IPS DF 6.9 (cell line): ENCODE data around the gene FBRSL1.

Experiments
- DNase-seq: peaks from one replicate; pipeline ENCODE4 v3.0.0-alpha.2; 2013; ENCODE audit warnings: low read depth, low spot score
- H3K27ac ChIP-seq: one replicate; pipeline ENCODE4 v1.5.1; 2013; ENCODE audit warnings: low read length, control low read depth
- H3K27me3 ChIP-seq: 2 replicates; pipeline ENCODE4 v1.6.1; 2013; ENCODE audit warnings: mild to moderate bottlenecking, low read length; ENCODE audit not compliant: control insufficient read depth, insufficient read depth
- H3K36me3 ChIP-seq: 2 replicates; pipeline ENCODE4 v1.6.1; 2013; ENCODE audit warnings: low read length; ENCODE audit not compliant: control insufficient read depth, insufficient read depth
- H3K4me1 ChIP-seq: 2 replicates; pipeline ENCODE4 v1.6.1; 2013; ENCODE audit warnings: low read length; ENCODE audit not compliant: control insufficient read depth, insufficient read depth
- H3K4me3 ChIP-seq: 2 replicates; pipeline ENCODE4 v1.5.1; 2013; ENCODE audit warnings: mild to moderate bottlenecking, low read length
- H3K9me3 ChIP-seq: 2 replicates; pipeline ENCODE4 v1.6.1; 2013; ENCODE audit warnings: low read length, inconsistent platforms; ENCODE audit not compliant: control insufficient read depth, insufficient read depth
- WGBS: extraction: QIAGEN DNeasy Blood & Tissue Kit; methylation state at CpG from one replicate; pipeline ENCODE4 v1.1.7; 2013; ENCODE audit warnings: mixed read lengths, missing lambda C conversion rate; ENCODE audit not compliant: insufficient read length, insufficient coverage; 5-methylcytosine and 5-hydroxymethylcytosine counted together

Gene FBRSL1

DNA sequence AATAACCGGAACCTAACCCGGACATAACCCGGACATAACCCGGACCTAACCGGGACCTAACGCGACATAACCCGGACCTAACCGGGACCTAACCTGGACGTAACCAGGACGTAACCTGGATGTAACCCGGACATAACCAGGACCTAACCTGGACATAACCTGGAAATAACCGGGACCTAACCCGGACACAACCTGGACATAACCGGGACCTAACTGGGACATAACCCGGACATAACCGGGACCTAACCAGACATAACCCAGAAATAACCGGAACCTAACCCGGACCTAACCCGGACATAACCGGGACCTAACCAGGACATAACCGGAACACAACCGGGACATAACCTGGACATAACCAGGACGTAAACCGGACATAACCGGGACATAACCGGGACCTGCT is 6.7 kb upstream of the FBRSL1 start:
- no peaks in the 10 kb centered on the region for H3K4me1 ChIP-seq
- WGBS = no CpG with 5 or more reads among the region's 27 CpGs
- H3K27ac ChIP-seq = no peak overlapping the region
- DNase-seq = no peak
- peaks cover 25% of the 10 kb centered on the region; the same call in 1 of the 2 replicates for H3K27me3 ChIP-seq
- no peaks in the 10 kb centered on the region; the same call in 1 of the 2 replicates for H3K36me3 ChIP-seq
- no peaks in the 10 kb centered on the region for H3K9me3 ChIP-seq
- no peak overlapping the region for H3K4me3 ChIP-seq

DNA sequence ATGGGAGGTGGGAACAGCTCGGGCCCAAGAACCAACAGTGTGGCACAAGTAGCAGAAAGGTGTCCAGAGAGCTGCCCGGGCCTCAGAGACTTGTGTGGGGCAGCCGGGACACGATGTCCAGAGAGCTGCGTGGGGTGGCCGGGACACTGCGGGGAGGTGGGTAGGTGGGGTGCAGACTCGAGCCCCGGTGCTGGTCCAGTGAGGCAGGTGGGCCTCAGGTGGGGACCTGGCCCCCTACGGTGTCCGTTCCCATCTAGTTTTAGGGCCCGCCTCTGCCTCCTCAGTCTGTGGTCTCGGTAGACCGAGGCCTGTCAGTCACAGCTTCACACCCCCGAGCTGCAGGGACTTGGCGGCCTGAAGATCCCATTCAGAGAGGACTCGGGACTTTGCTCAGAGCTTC is 6.3 kb upstream of the FBRSL1 start:
- H3K27me3 ChIP-seq = peaks cover 29% of the 10 kb centered on the region; the same call in 1 of the 2 replicates
- WGBS = no CpG with 5 or more reads among the region's 17 CpGs

DNA sequence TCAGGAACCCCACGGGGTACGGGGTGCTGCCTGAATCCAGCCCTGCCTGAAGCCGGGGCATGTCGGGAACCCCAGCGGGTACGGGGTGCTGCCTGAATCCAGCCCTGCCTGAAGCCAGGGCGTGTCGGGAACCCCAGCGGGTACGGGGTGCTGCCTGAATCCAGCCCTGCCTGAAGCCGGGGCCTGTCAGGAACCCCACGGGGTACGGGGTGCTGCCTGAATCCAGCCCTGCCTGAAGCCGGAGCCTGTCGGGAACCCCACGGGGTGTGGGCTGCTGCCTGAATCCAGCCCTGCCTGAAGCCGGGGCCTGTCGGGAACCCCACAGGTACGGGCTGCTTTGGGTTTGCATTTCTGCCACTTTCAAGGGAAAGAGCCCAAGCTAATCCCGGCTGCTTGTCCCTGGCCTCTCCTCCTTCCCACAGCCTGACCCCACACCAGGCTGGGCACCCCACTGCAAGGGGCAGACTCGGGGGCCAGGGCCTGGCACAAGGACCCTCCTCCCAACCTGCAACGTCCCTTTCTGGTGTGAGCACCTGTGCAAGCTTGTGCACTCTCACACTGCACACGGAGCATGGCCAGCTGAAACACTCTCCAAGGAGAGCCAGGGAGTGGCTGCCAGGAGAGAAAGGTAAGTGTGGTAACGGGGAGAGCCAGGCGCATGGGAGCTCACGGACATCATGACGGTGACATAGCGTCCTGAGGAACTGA is 5.6 kb upstream of the FBRSL1 start:
- H3K9me3 ChIP-seq = no peaks in the 10 kb centered on the region
- H3K36me3 ChIP-seq = no peaks in the 10 kb centered on the region; the same call in 1 of the 2 replicates
- H3K4me1 ChIP-seq = peaks cover 2% of the 10 kb centered on the region; the same call in 1 of the 2 replicates
- H3K27me3 ChIP-seq = peaks cover 32% of the 10 kb centered on the region
- H3K4me3 ChIP-seq = no peak overlapping the region
- no peak for DNase-seq
- no CpG with 5 or more reads among the region's 28 CpGs for WGBS
- no peak overlapping the region for H3K27ac ChIP-seq

More for the DNA sequence above, 6.3 kb upstream of the FBRSL1 start:
- Histone ChIP-seq H3K9me3 (no peaks in the 10 kb centered on the region), H3K27ac (no peak overlapping the region), H3K4me3 (no peak overlapping the region), H3K4me1 (peaks cover 1% of the 10 kb centered on the region; the same call in 1 of the 2 replicates), H3K36me3 (no peaks in the 10 kb centered on the region; the same call in 1 of the 2 replicates)
- DNase-seq = no peak

DNA sequence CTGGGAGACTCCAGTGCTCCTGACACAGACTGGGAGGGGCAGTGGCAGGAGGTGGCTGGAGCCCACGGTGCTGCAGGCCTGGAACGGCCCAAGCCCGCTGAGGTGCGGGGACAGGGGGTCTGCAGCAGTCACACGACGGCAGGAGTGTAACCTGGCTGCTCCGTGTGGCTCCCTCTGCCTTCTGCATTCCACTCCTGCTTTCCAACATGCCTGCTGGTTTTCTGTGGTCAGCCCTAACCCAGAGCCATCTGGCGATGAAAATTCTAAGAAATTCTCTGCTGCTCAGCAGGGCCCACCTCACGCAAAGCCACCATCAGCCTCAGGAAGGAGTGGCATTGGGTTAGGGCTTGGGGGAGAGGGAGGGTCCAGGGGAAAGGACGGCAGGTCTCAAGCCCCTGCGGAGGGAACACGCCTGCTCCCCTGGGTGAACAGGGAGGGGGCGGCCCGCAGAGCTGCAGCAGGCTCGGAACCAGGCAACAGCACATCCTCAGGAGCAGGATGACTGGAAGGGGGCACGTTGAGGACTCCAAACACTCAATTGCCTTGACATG is 5.0 kb upstream of the FBRSL1 start:
- peaks cover 28% of the 10 kb centered on the region for H3K27me3 ChIP-seq
- DNase-seq = no peak
- WGBS = no CpG with 5 or more reads among the region's 16 CpGs
- no peaks in the 10 kb centered on the region; the same call in 1 of the 2 replicates for H3K36me3 ChIP-seq
- no peak overlapping the region for H3K4me3 ChIP-seq
- peaks cover 2% of the 10 kb centered on the region; the same call in 1 of the 2 replicates for H3K4me1 ChIP-seq
- H3K27ac ChIP-seq = no peak overlapping the region
- no peaks in the 10 kb centered on the region for H3K9me3 ChIP-seq

DNA sequence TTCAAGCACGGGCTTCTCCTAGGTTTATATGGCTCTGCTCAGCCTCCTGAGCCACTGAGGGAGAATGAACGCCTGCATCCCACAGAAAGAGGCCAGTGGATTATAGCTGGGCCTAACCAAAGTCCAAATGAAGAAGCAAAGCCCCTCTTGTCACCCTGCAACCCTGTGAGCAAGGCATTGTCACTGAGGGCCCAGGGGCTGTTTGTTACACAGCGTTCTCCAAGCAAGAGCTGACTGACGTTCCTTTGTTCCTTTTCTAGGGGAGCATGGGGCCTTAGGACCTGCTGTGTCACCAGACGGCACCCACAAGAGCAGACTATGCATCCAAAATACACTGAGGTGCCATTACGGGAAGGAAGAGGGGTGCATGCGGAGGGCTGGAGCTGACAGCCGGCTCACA is 4.3 kb upstream of the FBRSL1 start:
- Histone ChIP-seq H3K36me3 (no peaks in the 10 kb centered on the region), H3K4me3 (no peak overlapping the region), H3K27me3 (peaks cover 28% of the 10 kb centered on the region), H3K9me3 (no peaks in the 10 kb centered on the region), H3K4me1 (peaks cover 2% of the 10 kb centered on the region; the same call in 1 of the 2 replicates), H3K27ac (no peak overlapping the region)
- no peak for DNase-seq
- WGBS = no CpG with 5 or more reads among the region's 8 CpGs

DNA sequence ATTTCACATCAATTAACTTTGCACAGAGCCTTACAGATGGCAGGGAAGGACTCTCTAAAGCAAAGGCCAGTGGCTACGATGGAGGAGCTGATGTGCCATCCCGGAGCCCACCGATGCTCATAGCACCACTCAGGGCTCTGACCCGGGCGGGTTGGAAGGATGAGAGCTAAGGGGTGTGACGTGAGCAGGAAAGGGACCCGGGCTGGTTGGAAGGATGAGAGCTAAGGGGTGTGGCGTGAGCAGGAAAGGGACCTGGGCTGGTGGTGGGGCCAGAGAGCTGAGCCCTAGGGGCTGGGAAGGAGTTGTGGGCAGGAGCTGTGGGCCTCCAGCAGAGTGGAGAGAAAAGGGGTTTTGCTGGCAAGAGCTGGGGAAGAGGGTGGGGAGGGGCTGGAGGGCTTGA is 3.8 kb upstream of the FBRSL1 start:
- H3K9me3 ChIP-seq = no peaks in the 10 kb centered on the region
- peaks cover 2% of the 10 kb centered on the region; the same call in 1 of the 2 replicates for H3K4me1 ChIP-seq
- H3K36me3 ChIP-seq = no peaks in the 10 kb centered on the region
- H3K4me3 ChIP-seq = no peak overlapping the region
- no peak for DNase-seq
- no CpG with 5 or more reads among the region's 8 CpGs for WGBS
- no peak overlapping the region for H3K27ac ChIP-seq
- peaks cover 28% of the 10 kb centered on the region for H3K27me3 ChIP-seq

DNA sequence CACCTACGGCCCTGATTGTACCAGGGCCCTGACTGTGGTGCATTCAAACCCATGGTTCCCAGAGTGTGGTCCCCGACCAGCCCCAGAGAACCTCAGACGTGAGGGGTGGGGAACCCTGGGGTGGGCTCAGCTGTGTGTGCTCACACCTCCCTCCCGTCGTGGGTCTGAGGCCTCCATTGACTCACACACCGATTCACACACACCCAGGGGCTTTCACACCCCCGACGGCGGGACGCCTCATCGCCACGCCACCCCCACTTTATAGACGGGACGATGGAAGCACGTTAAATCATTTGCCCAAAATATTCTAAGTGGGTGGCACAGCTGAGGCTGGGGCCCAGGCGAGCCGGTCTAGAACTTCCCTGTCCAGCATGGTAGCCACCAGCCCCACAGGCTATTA is 3.4 kb upstream of the FBRSL1 start:
- Histone ChIP-seq H3K4me3 (no peak overlapping the region), H3K27me3 (peaks cover 26% of the 10 kb centered on the region), H3K4me1 (peaks cover 2% of the 10 kb centered on the region; the same call in 1 of the 2 replicates), H3K27ac (no peak overlapping the region), H3K36me3 (no peaks in the 10 kb centered on the region), H3K9me3 (no peaks in the 10 kb centered on the region)
- no CpG with 5 or more reads among the region's 17 CpGs for WGBS
- DNase-seq = no peak

DNA sequence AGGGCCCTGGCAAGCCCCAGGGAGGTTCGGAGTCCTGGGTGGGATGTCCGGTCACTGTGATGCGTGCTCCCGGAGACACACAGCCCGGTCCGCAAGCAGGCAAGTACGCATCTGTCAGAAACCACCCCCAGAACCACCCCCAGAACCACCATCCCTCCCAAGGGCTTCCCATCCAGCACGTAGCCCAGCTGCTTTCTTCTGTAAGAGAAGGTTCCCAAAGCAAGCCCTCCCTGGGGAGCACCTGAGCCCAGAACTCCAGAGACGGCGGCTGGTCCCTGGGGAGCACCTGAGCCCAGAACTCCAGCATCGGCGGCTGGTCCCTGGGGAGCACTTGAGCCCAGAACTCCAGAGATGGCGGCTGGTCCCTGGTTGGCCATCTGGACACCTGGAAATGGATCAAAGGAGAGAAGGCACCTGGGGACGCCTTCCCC is 2.6 kb upstream of the FBRSL1 start:
- DNase-seq = no peak
- no peak overlapping the region for H3K4me3 ChIP-seq
- H3K4me1 ChIP-seq = peaks cover 2% of the 10 kb centered on the region; the same call in 1 of the 2 replicates
- H3K36me3 ChIP-seq = no peaks in the 10 kb centered on the region
- no peak overlapping the region for H3K27ac ChIP-seq
- no CpG with 5 or more reads among the region's 14 CpGs for WGBS
- peaks cover 20% of the 10 kb centered on the region for H3K27me3 ChIP-seq
- no peaks in the 10 kb centered on the region for H3K9me3 ChIP-seq

DNA sequence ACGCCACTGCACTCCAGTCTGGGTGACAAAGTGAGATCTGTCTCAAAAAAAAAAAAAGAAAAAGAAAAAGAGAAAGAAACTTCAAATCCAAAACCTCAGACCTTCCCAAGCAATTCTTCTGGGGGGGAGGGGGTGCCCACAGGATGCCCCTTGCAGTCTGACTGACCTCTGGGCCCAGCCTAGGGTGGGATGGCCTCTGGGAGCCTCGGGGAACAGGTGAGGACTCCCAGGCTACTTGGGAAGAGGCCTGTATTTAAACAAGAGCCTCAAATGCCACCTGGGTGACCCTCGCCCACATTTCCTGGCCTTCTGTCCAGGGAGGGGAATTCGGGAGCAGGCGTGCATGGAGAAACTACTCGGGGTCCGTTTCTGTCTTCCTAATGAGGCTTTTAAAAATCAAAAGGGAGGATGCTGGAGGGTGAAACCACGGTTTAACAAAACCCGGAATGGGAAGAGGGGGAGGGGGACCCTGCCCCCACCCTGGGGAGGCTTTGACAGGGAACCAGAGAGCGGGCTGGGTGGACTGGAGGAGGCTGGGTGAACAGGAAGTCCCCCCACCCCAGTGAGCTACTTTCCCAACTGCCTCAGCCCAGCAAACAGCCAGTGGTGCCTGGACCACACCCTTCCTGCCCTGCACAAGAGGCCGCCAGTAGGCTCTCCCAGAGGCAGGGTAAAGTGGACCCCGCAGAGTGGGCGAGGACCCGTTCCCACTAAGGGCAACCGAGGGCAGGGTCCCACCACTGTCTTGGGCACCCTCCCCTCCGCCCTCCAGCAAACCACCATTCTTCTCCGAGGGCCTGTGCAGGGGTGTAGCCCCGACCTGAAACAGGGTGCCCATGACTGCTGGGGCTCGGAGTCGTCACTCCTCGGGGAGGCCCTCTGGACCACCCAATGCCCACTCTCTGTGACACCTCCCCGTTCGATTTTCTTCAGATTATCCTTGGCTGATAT is 1.5 kb upstream of the FBRSL1 start:
- Histone ChIP-seq H3K36me3 (no peaks in the 10 kb centered on the region), H3K4me3 (no peak overlapping the region), H3K27ac (no peak overlapping the region), H3K4me1 (peaks cover 2% of the 10 kb centered on the region; the same call in 1 of the 2 replicates), H3K27me3 (peaks cover 17% of the 10 kb centered on the region), H3K9me3 (no peaks in the 10 kb centered on the region)
- no CpG with 5 or more reads among the region's 23 CpGs for WGBS
- no peak for DNase-seq

DNA sequence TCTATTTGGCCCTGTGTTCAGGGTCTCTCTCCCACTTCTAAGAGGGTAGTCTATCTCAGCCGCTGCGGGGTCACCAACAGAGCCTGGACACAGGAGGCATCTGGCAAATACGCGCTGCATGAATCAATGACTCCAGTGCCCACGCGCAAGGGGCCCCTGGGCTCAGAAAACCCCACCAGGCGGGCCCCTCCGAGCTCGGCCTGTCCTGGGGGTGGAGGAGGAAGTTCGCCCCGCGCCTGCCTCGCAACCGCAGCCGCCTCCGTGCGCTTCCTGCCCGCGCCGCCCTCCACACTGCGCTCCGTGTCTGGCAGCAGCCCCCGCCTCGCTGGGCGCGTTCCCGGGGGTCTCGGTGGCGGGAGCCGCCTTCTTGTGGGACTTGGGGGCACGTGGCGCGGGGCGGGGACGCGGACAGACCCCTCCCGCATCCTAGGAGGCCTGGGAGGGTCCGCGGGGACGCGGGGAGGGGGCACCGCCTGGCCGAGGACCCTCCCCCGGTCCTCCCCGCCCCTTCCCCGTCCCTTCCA is 811 bp upstream of the FBRSL1 start:
- H3K36me3 ChIP-seq = no peaks in the 10 kb centered on the region
- DNase-seq = no peak
- peak overlapping the region; percentile 63; the same call in 1 of the 2 replicates for H3K4me3 ChIP-seq
- no CpG with 5 or more reads among the region's 46 CpGs for WGBS
- H3K27me3 ChIP-seq = peaks cover 17% of the 10 kb centered on the region
- no peak overlapping the region for H3K27ac ChIP-seq
- no peaks in the 10 kb centered on the region for H3K9me3 ChIP-seq
- H3K4me1 ChIP-seq = peaks cover 2% of the 10 kb centered on the region; the same call in 1 of the 2 replicates
